Measurements from ENCODE around the gene ZDHHC8.
"Not testable (repeated sequence)": the region's sequence is repeated elsewhere in the genome, so short reads cannot be mapped to it uniquely, and the experiment has no call there.

ZDHHC8 gene

GRCh38 chr22:20145206-20145831 lies 13.7 kb downstream of the ZDHHC8 start:
- no peak for DNase-seq (ENCODE audit: low read depth)

GRCh38 chr22:20145832-20146223 lies 14.2 kb downstream of the ZDHHC8 start:
- DNase-seq (ENCODE audit: low read depth), result no peak

GRCh38 chr22:20146777-20147176 lies 15.2 kb downstream of the ZDHHC8 start:
- no peak for DNase-seq (ENCODE audit: low read depth)

GRCh38 chr22:20147237-20147988 lies 15.8 kb downstream of the ZDHHC8 start:
- DNase-seq (ENCODE audit: low read depth), result no peak

DNA sequence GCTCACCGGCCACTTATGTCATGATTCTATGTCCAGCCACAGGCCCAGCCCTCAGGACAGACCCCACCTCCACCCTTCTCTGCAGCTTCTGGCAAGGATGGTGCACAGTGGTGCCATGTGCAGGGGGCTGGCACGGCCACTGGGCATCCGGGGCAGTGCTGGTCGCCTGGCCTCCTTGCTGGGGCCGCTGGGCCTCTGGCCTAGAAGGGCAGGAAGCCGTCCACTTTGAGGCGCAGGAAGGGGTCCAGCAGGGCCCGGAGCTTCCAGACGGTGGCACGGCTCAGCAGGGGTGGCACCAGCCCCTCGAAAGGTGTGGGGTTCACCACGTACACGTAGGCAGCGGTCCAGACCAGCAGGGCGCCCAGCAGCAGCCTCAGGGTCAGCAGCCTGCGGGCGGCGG lies 16.8 kb downstream of the ZDHHC8 start:
- DNase-seq (ENCODE audit: low read depth), result no peak

DNA sequence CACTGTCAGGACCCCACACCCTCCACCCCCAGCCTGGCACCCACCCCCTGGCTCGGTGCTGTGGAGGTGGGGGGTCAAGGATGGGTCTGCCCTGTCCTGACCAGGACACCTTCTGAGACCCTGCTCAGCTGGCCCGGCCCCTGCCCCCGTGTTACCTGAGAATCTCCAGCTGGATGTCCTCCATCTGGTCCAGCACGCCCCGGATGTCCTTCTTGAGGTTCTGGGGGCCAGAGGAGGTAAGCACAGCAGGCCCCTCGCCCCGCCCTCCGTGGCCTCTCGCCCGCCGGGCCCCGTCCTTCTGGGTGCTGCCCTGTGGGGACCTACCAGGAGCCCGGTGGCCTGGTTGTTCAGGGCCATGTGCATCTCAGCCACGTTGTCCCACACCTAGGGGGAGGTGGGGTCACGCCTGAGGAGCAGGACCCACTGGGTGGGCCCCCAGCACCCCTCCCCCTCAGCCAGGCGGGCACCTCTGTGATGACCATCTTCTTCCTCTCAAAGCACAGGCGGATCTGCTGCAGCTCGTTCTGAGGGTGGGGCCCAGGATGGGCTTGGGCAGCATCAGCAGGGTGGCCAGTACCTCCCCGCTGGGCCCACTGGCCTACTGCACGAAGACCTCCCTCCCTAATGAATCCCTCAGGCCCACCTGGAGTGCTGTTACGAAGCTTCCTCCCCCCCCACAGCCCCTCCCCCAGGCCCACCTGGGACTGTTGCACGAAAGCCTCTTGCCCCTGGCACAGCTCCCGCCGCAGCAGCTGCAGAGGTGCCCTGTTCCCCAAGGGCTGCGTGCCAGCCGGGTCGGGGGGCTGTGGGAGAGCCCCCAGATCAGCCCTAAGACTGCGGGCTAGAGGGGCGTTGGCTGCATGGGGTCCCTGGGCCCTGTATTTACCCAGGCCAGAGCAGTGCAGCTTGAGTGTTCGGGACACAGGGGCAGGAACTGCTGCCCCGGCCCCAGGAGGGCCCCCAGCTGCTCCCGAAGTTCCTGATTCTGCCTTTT lies 17.9 kb downstream of the ZDHHC8 start:
- no peak for DNase-seq (ENCODE audit: low read depth)

DNA sequence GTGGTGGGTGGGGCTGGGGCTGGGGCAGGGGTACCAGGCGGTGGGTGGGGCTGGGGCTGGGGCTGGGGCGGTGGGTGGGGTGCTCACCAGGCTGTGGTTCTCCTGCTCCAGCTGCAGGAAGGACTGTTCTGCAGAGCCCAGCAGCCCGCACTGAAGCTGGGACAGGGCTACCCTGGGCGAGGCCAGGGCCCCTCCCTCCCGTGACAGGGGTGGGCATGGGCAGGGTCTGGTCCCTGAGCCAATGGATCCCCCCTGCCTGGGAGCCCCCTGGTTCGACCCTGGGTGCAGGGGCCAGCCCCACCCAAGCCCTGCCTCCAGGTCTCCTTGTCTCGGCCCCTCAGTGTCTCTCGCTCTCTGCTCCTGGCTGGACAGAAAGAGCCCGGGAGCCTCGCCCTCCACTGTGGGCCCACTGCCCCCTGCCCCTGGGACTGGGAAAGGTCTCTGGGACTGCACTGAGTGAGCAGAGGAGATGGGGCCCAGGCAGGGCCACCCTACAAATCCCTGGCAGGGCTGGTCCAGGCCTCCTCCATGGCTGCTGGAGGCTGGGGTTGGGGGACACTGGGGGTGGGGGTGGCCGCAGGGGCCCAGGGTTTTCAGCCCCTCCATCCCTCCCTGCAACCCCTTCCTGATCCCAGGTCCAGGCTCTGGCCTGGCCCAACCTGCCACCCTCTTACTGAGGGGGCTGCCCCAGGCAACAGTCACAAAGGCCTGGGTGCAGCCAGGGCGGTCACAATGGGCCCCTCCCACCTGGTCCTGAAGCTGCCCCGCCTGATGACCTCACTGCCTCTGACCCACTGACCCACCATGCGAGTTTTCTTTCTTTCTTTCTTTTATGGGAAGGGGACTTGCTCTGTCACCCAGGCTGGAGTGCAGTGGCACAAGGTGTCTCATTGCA lies 19.0 kb downstream of the ZDHHC8 start, which contains the start of gene CCDC188:
CCDC188 (minus strand) TSS at position 675 of the 895 bp plus-strand sequence; CDS start at position 606, 69 bp downstream.
- DNase-seq (ENCODE audit: low read depth), result no peak

DNA sequence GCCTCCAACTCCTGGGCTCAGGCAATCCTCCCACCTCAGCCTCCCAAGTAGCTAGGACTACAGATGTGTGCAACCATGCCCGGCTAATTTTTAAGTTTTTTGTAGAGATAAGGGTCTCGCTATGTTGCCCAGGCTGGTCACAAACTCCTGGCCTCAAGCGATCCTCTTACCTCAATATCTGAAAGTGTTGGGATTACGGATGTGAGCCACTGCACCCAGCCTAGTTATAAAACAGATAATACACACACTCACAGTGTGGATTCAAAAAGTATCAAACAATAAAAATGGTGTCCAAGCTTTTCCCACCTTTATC lies 19.6 kb downstream of the ZDHHC8 start:
- DNase-seq (ENCODE audit: low read depth), result no peak

DNA sequence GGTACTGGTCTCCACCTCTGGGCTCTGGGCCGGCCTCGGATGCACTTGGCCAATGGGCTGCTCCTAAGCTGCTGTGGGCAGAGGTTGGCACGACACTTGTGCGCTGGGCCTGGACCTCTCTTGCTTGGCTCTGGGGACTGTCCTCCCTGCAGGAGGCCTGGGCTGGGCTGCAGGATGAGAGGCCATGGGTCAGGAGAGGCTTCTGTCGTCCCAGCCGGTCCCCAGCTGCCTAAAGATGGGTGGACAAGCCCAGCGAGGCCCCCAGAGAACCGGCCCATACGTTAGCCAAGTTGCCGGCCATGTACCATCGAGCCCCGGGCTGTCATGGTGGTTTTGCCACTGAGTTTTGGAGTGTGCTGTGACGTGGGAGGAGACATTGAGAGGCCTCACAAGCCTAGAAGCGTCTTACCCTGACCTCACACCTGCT lies 20.9 kb downstream of the ZDHHC8 start:
- no peak for DNase-seq (ENCODE audit: low read depth)

DNA sequence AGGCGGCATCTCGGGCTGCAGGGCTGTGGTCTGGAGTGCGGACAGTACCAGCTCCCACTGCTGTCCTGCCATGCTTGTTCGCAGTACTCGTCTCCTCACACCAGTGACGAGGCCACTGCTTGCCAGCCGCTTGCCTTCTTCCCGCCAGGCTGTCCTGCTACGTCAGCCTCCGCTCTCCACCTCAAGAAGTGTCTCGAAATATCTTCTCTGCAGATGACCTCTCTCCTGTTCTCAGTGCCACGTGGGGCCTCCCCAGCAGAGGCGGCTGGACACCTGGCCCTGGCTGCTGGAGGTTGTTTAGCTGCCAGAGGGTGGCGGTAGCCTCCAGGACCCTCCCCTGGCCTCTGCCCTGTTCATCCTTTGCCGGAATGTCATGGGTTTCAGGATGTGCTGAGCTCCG lies 22.3 kb downstream of the ZDHHC8 start:
- DNase-seq (ENCODE audit: low read depth), result no peak

DNA sequence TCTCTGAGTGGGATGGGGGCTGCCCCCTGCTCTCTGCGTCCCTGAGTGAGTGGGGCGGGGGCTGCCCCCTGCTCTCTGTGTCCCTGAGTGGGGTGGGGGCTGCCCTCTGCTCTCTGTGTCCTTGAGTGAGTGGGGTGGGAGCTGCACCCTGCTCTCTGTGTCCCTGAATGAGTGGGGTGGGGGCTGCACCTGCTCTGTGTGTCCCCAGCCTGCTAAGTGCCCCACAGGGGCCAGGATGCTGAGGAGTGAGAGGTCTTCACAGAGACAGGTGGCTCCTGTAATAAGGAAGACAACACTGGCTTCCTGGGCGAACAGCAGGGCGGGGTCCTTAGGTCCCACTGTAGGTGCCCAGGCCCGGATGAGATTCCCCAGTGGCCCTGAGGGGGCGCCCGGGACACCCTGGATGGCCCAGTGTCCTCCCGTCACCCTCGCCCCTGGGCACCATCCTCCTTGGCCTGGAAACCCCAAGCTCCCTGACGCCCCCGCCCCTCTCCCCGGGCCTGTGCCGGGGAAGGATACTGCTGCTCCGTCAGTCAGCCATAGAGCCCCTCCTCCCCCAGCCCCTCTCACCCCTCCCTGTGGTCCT lies 23.1 kb downstream of the ZDHHC8 start:
- DNase-seq (ENCODE audit: low read depth), result no peak

DNA sequence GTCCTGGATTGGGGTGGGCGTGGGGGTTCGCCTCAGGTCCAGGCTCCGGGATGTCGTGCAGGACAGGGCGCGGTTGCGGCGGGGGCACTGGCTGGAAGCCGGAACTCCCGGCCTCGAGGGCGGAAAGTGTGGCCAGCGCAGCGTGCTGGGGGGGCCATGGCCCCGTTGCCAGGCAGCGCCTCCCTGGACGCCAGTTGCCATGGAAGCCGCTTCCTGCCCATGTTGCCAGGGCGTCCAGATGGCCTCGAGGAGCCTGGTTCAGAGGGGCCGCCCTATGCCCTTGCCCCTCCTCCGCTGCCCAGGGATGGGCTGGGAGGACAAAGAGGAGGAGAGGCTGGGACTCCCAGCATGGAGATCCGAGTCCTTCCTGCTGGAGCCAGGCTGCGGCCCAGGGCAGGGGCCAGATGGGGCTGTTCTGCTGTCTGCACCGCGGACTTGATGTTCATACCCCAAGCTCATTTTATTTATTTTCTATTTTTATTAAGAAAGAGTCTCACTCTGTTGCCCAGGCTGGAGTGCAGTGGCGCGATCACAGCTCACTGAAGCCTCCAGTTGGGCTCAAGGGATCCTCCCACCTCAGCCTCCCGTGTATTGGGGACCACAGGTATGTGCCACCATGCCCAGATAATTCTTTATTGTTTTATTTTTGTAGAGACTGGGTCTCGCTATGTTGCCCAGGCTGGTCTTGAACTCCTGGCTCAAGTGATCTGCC lies 23.9 kb downstream of the ZDHHC8 start:
- no peak for DNase-seq (ENCODE audit: low read depth)

DNA sequence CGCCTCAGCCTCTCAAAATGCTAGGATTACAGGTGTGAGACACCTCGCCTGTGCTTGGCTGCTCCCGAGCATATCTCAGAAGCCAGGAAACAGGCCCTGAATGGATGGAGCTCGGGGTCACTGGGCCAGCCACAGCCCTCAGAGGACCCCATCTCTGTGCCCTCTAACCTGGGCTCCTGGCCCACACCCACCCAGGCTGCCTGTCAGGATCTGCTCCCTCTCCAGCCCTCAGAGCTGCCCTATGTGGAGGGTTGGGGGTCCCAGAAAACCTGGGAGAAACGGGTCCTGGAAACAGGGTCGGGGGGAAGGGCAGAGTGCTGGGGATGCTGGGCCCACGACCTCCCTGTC lies 24.4 kb downstream of the ZDHHC8 start:
- DNase-seq (ENCODE audit: low read depth), result no peak

DNA sequence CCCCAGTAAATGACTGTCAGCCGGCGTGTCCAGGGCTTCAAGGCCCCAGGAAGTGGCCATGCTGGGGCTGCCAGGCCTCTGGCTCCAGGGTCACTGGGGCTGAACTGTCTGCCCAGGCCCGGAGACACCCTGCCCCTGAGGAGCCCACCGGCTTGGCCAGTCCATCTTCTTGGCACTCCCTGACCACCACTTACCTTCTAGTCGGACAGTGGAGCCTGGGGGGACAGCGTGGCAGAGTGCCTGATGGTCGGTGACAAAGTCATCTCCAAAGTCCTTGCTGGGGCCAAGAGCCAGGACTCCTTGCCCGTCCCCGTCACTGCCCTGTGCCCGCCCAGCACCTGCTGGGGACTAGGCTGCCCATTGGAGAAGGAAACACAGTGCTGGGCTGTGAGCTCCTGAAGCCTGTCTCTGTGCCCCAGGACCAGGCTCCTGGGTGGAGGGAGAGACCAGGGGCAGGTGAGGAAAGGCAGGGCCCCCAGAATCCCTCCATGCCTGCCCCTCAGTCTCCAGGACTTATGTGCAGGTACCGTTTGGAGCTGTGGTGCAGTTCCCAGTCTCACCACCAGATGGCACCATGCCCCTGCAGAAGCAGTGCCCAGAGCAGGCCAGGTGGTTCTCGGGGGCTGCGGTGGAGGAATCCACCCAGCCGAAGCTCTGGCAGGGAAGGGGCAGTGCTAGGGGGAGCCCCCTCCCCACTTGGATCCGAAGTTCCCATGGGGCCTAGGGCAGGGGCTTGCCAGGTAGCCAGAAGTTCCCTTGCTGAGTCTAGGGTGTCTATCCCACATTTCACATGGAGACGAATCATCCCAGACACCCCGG lies 25.2 kb downstream of the ZDHHC8 start:
- peak; percentile 90 for DNase-seq (ENCODE audit: low read depth)

DNA sequence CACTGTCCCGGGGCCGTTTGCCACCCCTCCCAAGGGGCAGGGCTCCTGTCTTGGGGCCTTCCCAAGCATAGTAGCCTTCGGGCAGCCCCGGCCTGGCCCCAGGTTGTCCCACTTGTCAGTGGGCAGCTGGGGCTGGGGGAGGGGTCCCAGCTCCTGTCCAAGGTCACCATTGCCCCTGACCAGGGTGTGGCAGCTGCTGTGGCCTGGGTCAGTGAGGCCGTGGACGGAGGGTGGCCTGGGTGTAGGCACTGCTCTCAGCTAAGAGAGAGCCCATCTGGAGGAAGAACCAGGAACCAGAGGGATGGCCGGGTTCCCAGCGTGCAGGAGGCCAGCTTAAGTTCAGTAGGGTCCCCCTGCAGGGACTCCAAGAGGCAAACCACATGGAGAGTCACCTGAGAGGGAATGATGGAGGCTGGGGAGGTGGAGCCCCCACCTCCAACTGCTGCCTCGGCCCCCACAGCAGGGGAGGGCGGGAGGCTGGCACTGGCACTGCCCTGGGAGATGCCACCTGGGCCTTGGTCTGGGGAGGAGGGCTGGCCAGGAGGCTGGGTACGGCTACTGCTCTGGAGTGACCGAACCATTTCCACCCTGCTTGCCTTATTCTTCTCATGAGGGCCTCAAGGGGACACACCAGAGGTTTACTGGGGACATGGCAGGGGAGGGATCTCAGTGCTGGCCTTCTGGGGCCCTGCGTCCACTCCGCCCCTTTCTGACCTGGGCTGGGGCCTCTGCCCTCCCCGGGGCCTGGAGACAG lies 26.0 kb downstream of the ZDHHC8 start:
- no peak for DNase-seq (ENCODE audit: low read depth)

DNA sequence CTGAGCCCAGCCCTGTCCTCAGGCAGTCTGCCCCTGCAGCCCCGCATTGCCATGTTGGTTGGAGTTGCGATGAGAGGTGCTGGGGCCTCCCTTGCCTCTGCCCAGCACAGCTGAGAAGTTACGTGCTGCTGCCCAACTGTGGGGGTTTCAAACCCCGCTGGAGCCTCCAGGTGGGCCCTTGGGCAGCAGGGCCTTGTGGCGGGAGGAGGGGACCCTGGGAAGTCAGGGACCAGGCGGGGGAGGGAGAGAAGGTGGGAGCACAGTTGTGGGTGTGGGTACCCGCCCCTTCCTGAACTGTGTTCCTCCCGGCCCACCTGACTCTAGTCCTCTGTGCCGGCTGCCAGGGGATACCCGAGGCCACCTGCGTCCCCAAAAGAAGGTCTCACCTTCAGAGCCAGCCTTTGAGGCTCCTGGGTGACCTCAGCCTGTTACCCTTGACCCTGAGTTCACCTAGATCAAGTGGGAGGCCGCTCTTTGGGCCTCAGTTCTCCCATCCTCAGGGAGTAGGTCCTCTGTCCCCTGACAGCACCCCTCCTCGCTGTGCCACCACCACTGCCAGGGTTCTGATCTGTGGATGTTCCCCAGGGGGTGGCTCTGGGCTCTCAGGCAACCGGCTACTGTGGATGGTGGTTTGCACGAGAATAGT lies 26.9 kb downstream of the ZDHHC8 start:
- DNase-seq (ENCODE audit: low read depth), result no peak

- DNase-seq (ENCODE audit: low read depth), result no peak
Observed at GRCh38 chr22:20159076-20159475, 27.5 kb downstream of the ZDHHC8 start.

DNA sequence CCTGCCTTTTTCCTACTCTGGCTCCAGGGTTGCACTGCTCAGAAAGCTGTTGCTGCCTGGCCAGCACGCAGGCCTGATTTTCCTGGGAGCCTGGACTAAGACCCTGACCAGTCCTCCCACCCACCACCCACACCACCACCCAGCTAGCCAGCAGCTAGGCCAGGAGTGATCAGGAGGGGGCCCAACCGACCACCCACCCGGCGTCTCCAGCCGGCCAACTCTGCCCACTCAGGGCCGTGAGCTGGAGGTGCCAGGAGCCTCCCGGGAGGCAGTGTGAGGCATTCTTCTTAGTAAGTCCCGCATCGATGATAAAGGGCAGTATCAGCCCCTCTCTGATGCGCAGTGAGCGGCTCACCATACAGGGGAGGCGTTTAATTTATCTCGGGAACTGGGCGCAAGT lies 27.9 kb downstream of the ZDHHC8 start:
- not testable (repeated sequence) for DNase-seq (ENCODE audit: low read depth)

GRCh38 chr22:20160041-20160440 lies 28.4 kb downstream of the ZDHHC8 start:
- DNase-seq (ENCODE audit: low read depth), result no peak

Data from activated T-cell treated with anti-CD3 and anti-CD28 coated beads for 1 hour (primary cell).